OCI-LY3 (cell line): Measurements from ENCODE around the gene PRPF31.

Experiments
- H2AFZ ChIP-seq: fragments of 200-600, 300-600 bp; shearing (Covaris generic); 2 replicates; pipeline ENCODE4 v1.6.0; 2014; ENCODE audit warnings: antibody characterized with exemption, low read depth, low read length
- H3K27ac ChIP-seq: fragments of 200-600, 300-600 bp; sonication (generic); 2 replicates; pipeline ENCODE4 v1.5.1; 2014; ENCODE audit warnings: mild to moderate bottlenecking, low read length, moderate library complexity, mixed read lengths
- H3K27me3 ChIP-seq: fragments of 200-600, 300-600 bp; sonication (generic); 2 replicates; pipeline ENCODE4 v1.6.1; 2014; ENCODE audit warnings: low read depth, low read length, mixed read lengths
- H3K36me3 ChIP-seq: fragments of 200-600, 300-600 bp; sonication (generic); replicated peaks from 2 replicates; pipeline ENCODE3; 2014; ENCODE audit warnings: low read depth, low read length, mixed read lengths
- H3K4me1 ChIP-seq: fragments of 300-600, 200-600 bp; sonication (generic); 2 replicates; pipeline ENCODE4 v1.6.1; 2014; ENCODE audit warnings: low read length, mixed read lengths
- H3K4me2 ChIP-seq: fragments of 200-600, 300-600 bp; sonication (generic); 2 replicates; pipeline ENCODE4 v1.6.1; 2014; ENCODE audit warnings: low read length, mixed read lengths
- H3K4me3 ChIP-seq: fragments of 300-600, 200-600 bp; sonication (generic); 2 replicates; pipeline ENCODE4 v1.5.1; 2014; ENCODE audit warnings: antibody characterized with exemption, mild to moderate bottlenecking, low read length, moderate library complexity
- H3K79me2 ChIP-seq: fragments of 300-600, 200-600 bp; shearing (Covaris generic); 2 replicates; pipeline ENCODE4 v1.6.1; 2014; ENCODE audit warnings: mild to moderate bottlenecking, low read length, mixed read lengths
- H3K9ac ChIP-seq: fragments of 300-600, 200-600 bp; shearing (Covaris generic); 2 replicates; pipeline ENCODE4 v1.6.0; 2014; ENCODE audit warnings: mild to moderate bottlenecking, low read length, moderate library complexity
- H3K9me3 ChIP-seq: fragments of 200-600, 300-600 bp; shearing (Covaris generic); 2 replicates; pipeline ENCODE4 v1.6.1; 2014; ENCODE audit warnings: low read length, mixed read lengths; ENCODE audit not compliant: insufficient read depth
- H4K20me1 ChIP-seq: fragments of 200-600, 300-600 bp; sonication (generic); 2 replicates; pipeline ENCODE4 v1.6.1; 2016; ENCODE audit warnings: low read length, mixed read lengths; ENCODE audit not compliant: insufficient read depth
- CTCF ChIP-seq: fragments of 200-600, 300-600 bp; sonication (generic); IDR thresholded peaks from 2 replicates; pipeline ENCODE4 v1.5.1; 2014; ENCODE audit warnings: antibody characterized with exemption, low read length, low read depth
- EZH2phosphoT487 ChIP-seq: fragments of 200-600 bp; shearing (Covaris generic); IDR thresholded peaks from 2 replicates; pipeline ENCODE4 v1.6.1; 2018; ENCODE audit warnings: antibody characterized with exemption, mixed run types, low read depth

The PRPF31 gene

GRCh38 chr19:54100561-54100960 lies 15.0 kb upstream of the PRPF31 start, which contains the start of gene OSCAR:
Gene OSCAR (minus strand): TSS chr19:54100803. CDS start chr19:54100792, 11 bp downstream.
- Histone ChIP-seq H4K20me1 (no peaks in the 10 kb centered on the region), H3K9ac (no peak within 1 kb of the TSS), H3K79me2 (peaks cover 26% of the 10 kb centered on the region), H3K27me3 (no peaks in the 10 kb centered on the region), H2AFZ (no peak within 1 kb of the TSS), H3K4me1 (peaks cover 12% of the 10 kb centered on the region), H3K9me3 (no peaks in the 10 kb centered on the region), H3K27ac (no peak within 1 kb of the TSS), H3K4me3 (no peak within 1 kb of the TSS), H3K4me2 (no peak within 1 kb of the TSS), H3K36me3 (peaks cover 3% of the 10 kb centered on the region)
- TF ChIP-seq CTCF (no peak), EZH2phosphoT487 (no peak)

GRCh38 chr19:54102421-54103169 lies 13.0 kb upstream of the PRPF31 start, which contains the start of gene NDUFA3:
Gene NDUFA3 (plus strand): TSS chr19:54102855. CDS start chr19:54102879, 24 bp downstream.
- peak within 1 kb of the TSS; percentile 74 for H3K9ac ChIP-seq
- peaks cover 30% of the 10 kb centered on the region for H3K79me2 ChIP-seq
- H3K4me3 ChIP-seq, result peak within 1 kb of the TSS; percentile 91
- no peaks in the 10 kb centered on the region for H4K20me1 ChIP-seq
- peaks cover 6% of the 10 kb centered on the region; the same call in 1 of the 2 replicates for H3K4me1 ChIP-seq
- peak within 1 kb of the TSS; percentile 28; the same call in 1 of the 2 replicates for H3K27ac ChIP-seq
- H3K27me3 ChIP-seq, result no peaks in the 10 kb centered on the region
- TF ChIP-seq EZH2phosphoT487 (no peak), CTCF (no peak)
- H2AFZ ChIP-seq, result peak within 1 kb of the TSS; percentile 90
- peak within 1 kb of the TSS; percentile 99 for H3K4me2 ChIP-seq
- peaks cover 18% of the 10 kb centered on the region for H3K36me3 ChIP-seq
- no peaks in the 10 kb centered on the region for H3K9me3 ChIP-seq

- Histone ChIP-seq H3K27ac (no peak overlapping the region), H2AFZ (no peak overlapping the region), H3K79me2 (peaks cover 30% of the 10 kb centered on the region), H3K4me1 (peaks cover 6% of the 10 kb centered on the region; the same call in 1 of the 2 replicates), H3K4me3 (no peak overlapping the region), H3K4me2 (no peak overlapping the region), H3K27me3 (no peaks in the 10 kb centered on the region), H3K9me3 (no peaks in the 10 kb centered on the region), H3K9ac (no peak overlapping the region), H3K36me3 (peaks cover 40% of the 10 kb centered on the region), H4K20me1 (no peaks in the 10 kb centered on the region)
- no peak for TF ChIP-seq CTCF
- TF ChIP-seq EZH2phosphoT487, result no peak
Observed at GRCh38 chr19:54104998-54105715, 10.4 kb upstream of the PRPF31 start.

GRCh38 chr19:54105796-54106195 lies 9.8 kb upstream of the PRPF31 start:
- peaks cover 45% of the 10 kb centered on the region for H3K36me3 ChIP-seq
- peaks cover 30% of the 10 kb centered on the region for H3K79me2 ChIP-seq
- H4K20me1 ChIP-seq, result no peaks in the 10 kb centered on the region
- no peak overlapping the region for H3K27ac ChIP-seq
- H3K4me1 ChIP-seq, result peaks cover 6% of the 10 kb centered on the region; the same call in 1 of the 2 replicates
- no peaks in the 10 kb centered on the region for H3K27me3 ChIP-seq
- H3K4me2 ChIP-seq, result no peak overlapping the region
- no peak for TF ChIP-seq EZH2phosphoT487
- no peak for TF ChIP-seq CTCF
- no peak overlapping the region for H3K9ac ChIP-seq
- no peak overlapping the region for H3K4me3 ChIP-seq
- no peaks in the 10 kb centered on the region for H3K9me3 ChIP-seq
- H2AFZ ChIP-seq, result no peak overlapping the region
